ENCODE results near the gene MAD1L1.

GRCh38 chr7:2232766-2233520 is at the start of gene MAD1L1:
- TF ChIP-seq POLR2A (IDR thresholded peaks at IDR 0.05) (peak in 1 of 2 donors; percentile 22), CTCF (IDR thresholded peaks at IDR 0.05) (peak in 1 of 5 experiments; percentile 34)
